Activated naive CD4-positive, alpha-beta T cell treated with anti-CD3 and anti-CD28 coated beads for 36 hours (primary cell): ENCODE measurements around the gene ISY1. TPM values are rescaled to one million over a fixed set of nuclear protein-coding genes. Genes with fewer than 3 reads are reported as not detected.
A peak's percentile ranks its signal among the peaks of the same experiment; 100 is the strongest.
"Not testable (repeated sequence)": the region's sequence is repeated elsewhere in the genome, so short reads cannot be mapped to it uniquely, and the experiment has no call there.

ENCODE experiments used
- CTCF ChIA-PET: fragments of 350-600 bp; sonication (Branson Sonifier 250); formaldehyde crosslinking; loops from one replicate; lab custom pipeline; 2021; ENCODE audit warnings: antibody characterized with exemption; lab: Charles Lee
- DNase-seq: peaks from one replicate; pipeline ENCODE4 v3.0.0-alpha.2; 2020
- H3K27ac Mint-ChIP-seq: one replicate; pipeline ENCODE4 v1.8.0; 2021; ENCODE audit warnings: mild to moderate bottlenecking, mixed read lengths
- H3K27me3 Mint-ChIP-seq: one replicate; pipeline ENCODE4 v1.8.0; 2021; ENCODE audit warnings: low read depth, mixed read lengths
- H3K36me3 Mint-ChIP-seq: one replicate; pipeline ENCODE4 v1.8.0; 2021; ENCODE audit warnings: low read depth, mixed read lengths
- H3K4me1 Mint-ChIP-seq: one replicate; pipeline ENCODE4 v1.8.0; 2021; ENCODE audit warnings: low read depth, mixed read lengths
- H3K4me3 Mint-ChIP-seq: one replicate; pipeline ENCODE4 v1.8.0; 2021; ENCODE audit warnings: mild to moderate bottlenecking, moderate library complexity, mixed read lengths
- H3K9me3 Mint-ChIP-seq: one replicate; pipeline ENCODE4 v1.8.0; 2021; ENCODE audit warnings: mixed read lengths
- intact Hi-C: fragments of 100-400 bp; cut with micrococcal nuclease; formaldehyde crosslinking; loops from one replicate; pipeline ENCODE4 v1.15.1; 2023
- total RNA-seq, 2 experiments: library from RNA; stranded (reverse); gene quantifications; one replicate each; pipeline ENCODE4 v1.2.3, GENCODE V29; 2021

The ISY1 gene
- total RNA-seq, 2 experiments from 2014 or later, result 56.8 to 65.4 TPM

DNA sequence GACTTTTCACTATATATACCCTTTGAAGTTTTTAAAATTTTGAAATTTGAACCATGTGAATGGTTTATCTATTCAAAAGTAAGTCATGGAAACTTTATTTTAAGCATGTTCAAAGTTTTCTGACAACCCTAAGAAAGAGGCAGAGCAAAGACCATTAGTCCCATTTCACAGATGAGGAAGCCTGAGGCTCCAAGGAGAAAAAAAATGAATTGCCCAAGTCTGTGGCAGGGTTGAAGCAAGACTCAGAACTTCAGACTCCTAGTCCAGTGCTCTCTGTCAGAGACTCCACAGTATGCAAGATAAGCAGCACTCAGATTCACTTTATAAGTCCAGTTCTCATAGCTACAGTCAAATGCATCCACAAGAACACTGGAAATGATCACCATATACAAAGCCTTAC, 43.7 kb downstream of the ISY1 start:
- DNase-seq, result no peak
- no peaks in the 10 kb centered on the region for H3K27me3 Mint-ChIP-seq
- peaks cover 62% of the 10 kb centered on the region for H3K4me1 Mint-ChIP-seq
- intact Hi-C loops, result loop anchor here (10.0 kb wide), 2 partner anchors 308 to 1442 kb away; partner anchors contain the start of genes ABTB1 and EFCAB12
- peaks cover 64% of the 10 kb centered on the region for H3K36me3 Mint-ChIP-seq
- H3K9me3 Mint-ChIP-seq, result no peaks in the 10 kb centered on the region
- peak overlapping the region; percentile 99 for H3K27ac Mint-ChIP-seq
- H3K4me3 Mint-ChIP-seq, result peak overlapping the region; percentile 94
- CTCF ChIA-PET, result interaction anchor here (0.5 to 8.7 kb wide), 6 partner anchors 9 to 146 kb away, joined by 3 to 63 read pairs (median 5); no protein-coding TSS in a partner anchor

DNA sequence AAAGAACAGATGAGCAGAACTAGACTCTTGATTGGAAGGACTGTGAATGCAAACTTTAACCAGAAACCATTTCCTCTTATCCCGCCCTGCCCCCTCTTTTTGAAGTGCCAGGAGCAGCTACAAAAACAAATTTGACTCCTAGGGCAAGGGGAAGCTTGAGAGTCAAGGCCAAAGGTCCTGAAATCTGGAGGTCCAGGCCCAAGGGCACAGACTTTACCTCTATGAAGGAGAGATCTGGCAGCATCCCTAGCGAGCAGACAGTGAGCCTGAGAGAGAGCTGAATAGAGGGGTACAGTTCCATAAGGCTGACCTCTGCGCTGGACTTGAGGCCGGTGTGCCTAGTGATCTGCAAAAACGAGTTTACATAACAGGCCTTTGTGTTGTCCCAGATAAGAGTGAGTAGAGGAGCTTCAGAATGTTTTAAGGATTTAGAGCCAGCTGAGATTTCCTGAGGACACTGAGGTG, 44.3 kb downstream of the ISY1 start:
- peak; percentile 75 for DNase-seq
- Mint-ChIP-seq H3K27me3 (no peaks in the 10 kb centered on the region), H3K36me3 (peaks cover 64% of the 10 kb centered on the region), H3K27ac (peak overlapping the region; percentile 98), H3K9me3 (no peaks in the 10 kb centered on the region), H3K4me1 (peaks cover 64% of the 10 kb centered on the region), H3K4me3 (peak overlapping the region; percentile 76)
- intact Hi-C loops, result loop anchor here (10.0 kb wide), 2 partner anchors 308 to 1442 kb away; partner anchors contain the start of genes ABTB1 and EFCAB12
- CTCF ChIA-PET, result interaction anchor here (0.6 to 8.7 kb wide), 5 partner anchors 62 to 146 kb away, joined by 3 to 63 read pairs (median 4); no protein-coding TSS in a partner anchor

DNA sequence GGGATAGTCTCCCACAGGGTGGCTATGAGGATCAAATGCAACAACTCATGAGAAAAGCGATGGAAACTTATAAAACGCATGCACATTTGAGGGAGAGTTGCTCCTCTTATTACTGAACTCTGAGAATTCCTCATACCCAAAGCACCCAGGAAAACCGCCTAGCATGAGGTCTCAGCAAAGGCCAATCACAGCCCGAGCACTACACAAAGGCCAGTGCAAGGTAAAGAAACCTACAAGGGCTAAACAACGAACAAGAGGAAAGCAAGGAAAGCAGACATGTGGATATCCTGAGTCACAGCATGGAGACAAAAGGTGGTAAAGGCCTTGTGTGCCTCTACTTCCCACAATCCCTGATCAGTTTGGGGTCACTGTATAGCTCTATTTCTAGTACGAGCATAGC, 46.4 kb downstream of the ISY1 start:
- intact Hi-C loops, result loop anchor here (5.0 to 10.0 kb wide), 3 partner anchors 237 to 1440 kb away; partner anchors contain the start of genes ABTB1, ACAD9 and EFCAB12
- CTCF ChIA-PET, result interaction anchor here (0.6 to 2.3 kb wide), 5 partner anchors 10 to 137 kb away, joined by 3 to 5 read pairs (median 3); no protein-coding TSS in a partner anchor
- Mint-ChIP-seq H3K9me3 (no peaks in the 10 kb centered on the region), H3K36me3 (peaks cover 73% of the 10 kb centered on the region), H3K27me3 (no peaks in the 10 kb centered on the region), H3K4me1 (peaks cover 81% of the 10 kb centered on the region), H3K4me3 (peak overlapping the region; percentile 9), H3K27ac (peak overlapping the region; percentile 96)
- DNase-seq, result no peak

DNA sequence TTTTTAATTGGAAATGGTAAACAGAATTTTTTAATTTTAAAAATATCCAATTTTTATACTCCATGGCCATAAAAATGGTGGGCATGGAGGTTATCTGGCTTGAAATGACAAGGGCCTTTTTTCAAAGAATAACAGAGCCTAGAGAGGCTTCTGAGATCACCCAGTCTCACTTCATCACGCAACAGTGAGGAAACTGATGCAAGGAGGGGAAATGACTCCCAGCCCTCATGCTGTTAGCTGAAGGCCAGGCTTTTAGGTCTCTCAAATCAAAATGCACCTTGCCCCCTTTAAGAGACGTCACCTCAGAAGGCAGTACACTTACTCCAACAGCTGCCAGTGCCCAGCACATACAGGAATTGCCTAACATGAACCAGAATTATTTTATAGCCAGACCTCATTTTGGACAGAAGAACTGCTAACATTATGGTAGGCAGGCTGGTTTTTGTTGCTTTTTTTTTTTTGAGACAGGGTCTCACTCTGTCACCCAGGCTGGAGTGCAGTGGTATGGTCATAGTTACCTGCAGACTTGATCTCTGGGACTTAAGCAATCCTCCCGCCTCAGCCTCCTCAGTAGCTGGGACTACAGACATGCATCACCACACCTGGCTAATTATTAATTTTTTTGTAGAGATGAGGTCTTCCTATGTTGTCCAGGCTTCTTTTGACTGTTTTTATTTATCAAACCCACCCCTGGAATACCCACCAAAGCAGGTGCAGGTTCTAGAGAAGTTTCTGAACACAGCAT, 48.4 kb downstream of the ISY1 start:
- intact Hi-C loops, result loop anchor here (1.0 to 10.0 kb wide), 6 partner anchors 8 to 1438 kb away; partner anchors contain the start of genes ABTB1, ACAD9, EFCAB12 and ISY1
- H3K27ac Mint-ChIP-seq, result peak overlapping the region; percentile 96
- peaks cover 73% of the 10 kb centered on the region for H3K36me3 Mint-ChIP-seq
- H3K9me3 Mint-ChIP-seq, result no peaks in the 10 kb centered on the region
- CTCF ChIA-PET, result no interaction called here
- DNase-seq, result peak; percentile 93
- H3K4me1 Mint-ChIP-seq, result peaks cover 84% of the 10 kb centered on the region
- peak overlapping the region; percentile 68 for H3K4me3 Mint-ChIP-seq
- H3K27me3 Mint-ChIP-seq, result no peaks in the 10 kb centered on the region

DNA sequence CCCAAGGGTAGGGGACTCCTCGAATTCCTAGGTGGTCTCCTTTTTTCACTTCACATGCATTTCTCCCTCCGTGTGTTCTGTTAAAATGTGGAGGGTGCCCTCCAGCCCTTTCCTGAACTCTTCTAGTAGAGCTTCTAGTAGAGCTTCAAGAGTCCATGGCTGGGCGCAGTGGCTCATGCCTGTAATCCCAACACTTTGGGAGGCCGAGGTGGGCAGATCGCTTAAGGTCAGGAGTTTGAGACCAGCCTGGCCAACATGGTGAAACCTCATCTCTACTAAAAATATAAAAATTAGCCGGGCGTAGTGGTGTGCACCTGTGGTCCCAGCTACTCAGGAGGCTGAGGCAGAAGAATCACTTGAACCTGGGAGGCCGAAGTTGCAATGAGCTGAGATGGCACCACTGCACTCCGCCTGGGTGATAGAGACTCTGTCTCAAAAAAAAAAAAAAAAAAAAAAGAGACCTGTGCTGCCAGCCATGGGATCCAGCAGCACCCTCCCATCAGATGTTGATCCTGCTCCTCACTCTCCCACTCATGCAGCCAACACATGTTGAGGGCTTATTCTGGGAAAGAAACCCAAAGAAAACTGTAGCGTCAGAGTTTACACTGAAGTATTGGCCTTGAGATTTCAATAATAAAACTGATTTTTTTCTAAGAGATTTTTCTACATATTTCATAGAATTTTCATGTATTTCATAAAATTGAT, 49.6 kb downstream of the ISY1 start:
- peaks cover 63% of the 10 kb centered on the region for H3K36me3 Mint-ChIP-seq
- H3K27ac Mint-ChIP-seq, result peak overlapping the region; percentile 96
- not testable (repeated sequence) for H3K27me3 Mint-ChIP-seq, H3K9me3 Mint-ChIP-seq, H3K4me3 Mint-ChIP-seq, DNase-seq
- CTCF ChIA-PET, result interaction anchor here (1.1 to 1.8 kb wide), 3 partner anchors 8 to 57 kb away, joined by 3 to 4 read pairs (median 3); no protein-coding TSS in a partner anchor
- peaks cover 85% of the 10 kb centered on the region for H3K4me1 Mint-ChIP-seq
- intact Hi-C loops, result loop anchor here (5.0 to 10.0 kb wide), 3 partner anchors 234 to 1436 kb away; partner anchors contain the start of genes ABTB1, ACAD9 and EFCAB12

DNA sequence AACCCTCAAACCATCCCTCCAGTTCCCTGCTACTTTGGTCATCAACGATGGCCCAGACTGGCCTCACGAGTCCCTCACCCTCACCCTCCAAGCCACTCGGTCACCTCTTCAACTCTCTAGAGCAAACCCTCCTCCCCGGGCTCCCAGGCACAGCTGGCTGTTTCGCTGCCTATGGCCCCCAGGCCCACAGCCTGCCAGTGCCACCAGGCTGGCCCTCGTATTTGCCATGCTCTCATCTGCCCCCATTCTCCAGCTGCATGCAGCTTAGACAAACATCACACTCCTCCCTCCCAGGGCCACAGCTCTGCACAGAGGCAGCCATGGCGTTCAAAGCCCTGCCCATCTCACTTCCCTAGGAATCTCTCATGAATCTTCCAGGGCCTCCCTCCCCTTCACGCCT, 53.1 kb downstream of the ISY1 start:
- peaks cover 44% of the 10 kb centered on the region for H3K36me3 Mint-ChIP-seq
- no peaks in the 10 kb centered on the region for H3K9me3 Mint-ChIP-seq
- no peaks in the 10 kb centered on the region for H3K27me3 Mint-ChIP-seq
- intact Hi-C loops, result no loop called here
- no peak for DNase-seq
- no peak overlapping the region for H3K4me3 Mint-ChIP-seq
- CTCF ChIA-PET, result interaction anchor here (0.5 to 2.3 kb wide), 3 partner anchors 9 to 138 kb away, joined by 3 to 12 read pairs (median 4); no protein-coding TSS in a partner anchor
- H3K27ac Mint-ChIP-seq, result peak overlapping the region; percentile 56
- H3K4me1 Mint-ChIP-seq, result peaks cover 86% of the 10 kb centered on the region

DNA sequence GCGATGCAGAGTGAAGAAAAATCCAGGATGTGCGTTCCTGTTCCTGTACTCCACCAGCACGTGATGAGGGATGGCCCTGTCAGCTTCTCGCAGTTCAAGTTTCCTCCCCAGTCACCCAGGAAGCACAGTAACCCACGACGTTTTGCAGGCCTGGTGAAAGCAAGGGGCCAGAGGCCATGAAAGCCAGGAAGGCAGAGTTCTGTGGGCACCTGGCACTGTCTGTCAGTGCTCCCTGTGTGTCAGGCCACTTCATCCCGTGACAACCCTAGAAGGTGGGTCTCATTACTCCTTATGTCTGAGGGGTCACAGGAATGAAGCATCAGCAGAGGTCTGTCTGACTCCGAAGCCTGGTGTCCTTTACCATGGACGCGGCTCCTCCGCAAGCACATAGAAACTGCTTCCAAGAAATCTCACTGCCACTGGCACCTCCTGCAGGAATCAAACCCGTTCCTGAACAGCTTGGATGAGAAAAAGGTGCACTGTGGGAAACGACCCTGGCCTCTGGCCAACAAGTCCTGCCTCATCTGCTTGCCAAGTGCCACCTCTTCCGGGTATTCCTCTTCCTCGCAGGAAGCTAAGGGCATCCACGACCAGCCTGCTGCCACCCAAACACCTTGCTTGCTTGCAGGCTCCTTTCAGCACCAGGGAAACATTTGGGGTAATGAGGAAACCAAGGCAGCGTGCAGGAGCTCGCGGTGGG, 53.8 kb downstream of the ISY1 start:
- Mint-ChIP-seq H3K27me3 (no peaks in the 10 kb centered on the region), H3K4me3 (no peak overlapping the region), H3K9me3 (no peaks in the 10 kb centered on the region), H3K36me3 (peaks cover 41% of the 10 kb centered on the region), H3K27ac (peak overlapping the region; percentile 59), H3K4me1 (peaks cover 86% of the 10 kb centered on the region)
- CTCF ChIA-PET, result interaction anchor here (1.0 to 2.3 kb wide), 4 partner anchors 12 to 176 kb away, joined by 3 to 12 read pairs (median 4); no protein-coding TSS in a partner anchor
- intact Hi-C loops, result no loop called here
- DNase-seq, result no peak

DNA sequence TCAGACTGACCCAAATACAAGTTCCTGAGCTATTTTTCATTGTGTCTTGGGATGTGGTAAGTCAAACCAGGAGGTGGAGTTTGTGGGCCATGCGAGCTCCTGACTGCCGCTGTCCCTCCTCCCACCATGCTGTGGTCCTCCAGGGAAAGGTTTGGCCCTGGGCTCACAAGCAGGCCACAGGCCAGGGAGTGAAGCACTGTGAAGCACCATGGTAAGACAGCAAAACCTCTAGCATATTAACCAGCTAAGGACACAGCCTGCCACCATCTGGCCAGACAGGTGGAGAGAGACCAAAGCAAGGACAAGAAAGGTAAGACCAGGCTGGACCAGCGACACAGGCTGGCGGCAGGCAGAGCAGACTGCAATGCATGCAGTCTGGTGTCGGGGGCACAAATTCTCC, 54.5 kb downstream of the ISY1 start:
- Mint-ChIP-seq H3K4me3 (no peak overlapping the region), H3K27ac (peak overlapping the region; percentile 59), H3K27me3 (no peaks in the 10 kb centered on the region), H3K36me3 (peaks cover 39% of the 10 kb centered on the region), H3K4me1 (peaks cover 86% of the 10 kb centered on the region), H3K9me3 (no peaks in the 10 kb centered on the region)
- intact Hi-C loops, result no loop called here
- CTCF ChIA-PET, result interaction anchor here (0.7 to 1.4 kb wide), 4 partner anchors 18 to 176 kb away, joined by 3 to 4 read pairs (median 3); no protein-coding TSS in a partner anchor
- DNase-seq, result no peak

DNA sequence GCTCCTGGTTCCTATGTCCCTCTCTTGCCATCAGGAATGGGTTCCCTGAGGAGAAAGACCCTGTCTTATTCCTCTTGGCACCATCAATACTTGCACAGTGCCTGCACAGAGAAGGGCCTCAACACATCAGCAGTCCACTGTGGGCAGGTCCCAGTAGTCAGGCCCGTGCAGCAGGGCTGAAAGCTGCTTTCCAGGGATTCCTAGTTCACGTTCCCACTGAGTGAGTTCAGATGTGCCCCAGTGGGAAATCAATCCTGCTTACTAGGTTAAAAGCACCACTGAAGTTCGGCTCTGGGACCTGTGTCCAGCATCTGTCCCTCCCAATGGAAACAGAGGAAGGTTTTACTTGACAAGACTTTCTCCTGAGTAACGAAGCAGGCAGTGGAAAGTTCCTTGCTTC, 55.0 kb downstream of the ISY1 start:
- H3K27ac Mint-ChIP-seq, result no peak overlapping the region
- DNase-seq, result no peak
- H3K4me1 Mint-ChIP-seq, result peaks cover 85% of the 10 kb centered on the region
- H3K36me3 Mint-ChIP-seq, result peaks cover 34% of the 10 kb centered on the region
- H3K4me3 Mint-ChIP-seq, result no peak overlapping the region
- H3K27me3 Mint-ChIP-seq, result no peaks in the 10 kb centered on the region
- H3K9me3 Mint-ChIP-seq, result no peaks in the 10 kb centered on the region
- intact Hi-C loops, result no loop called here
- CTCF ChIA-PET, result interaction anchor here (0.7 to 1.4 kb wide), 4 partner anchors 18 to 177 kb away, joined by 3 to 4 read pairs (median 3); no protein-coding TSS in a partner anchor

DNA sequence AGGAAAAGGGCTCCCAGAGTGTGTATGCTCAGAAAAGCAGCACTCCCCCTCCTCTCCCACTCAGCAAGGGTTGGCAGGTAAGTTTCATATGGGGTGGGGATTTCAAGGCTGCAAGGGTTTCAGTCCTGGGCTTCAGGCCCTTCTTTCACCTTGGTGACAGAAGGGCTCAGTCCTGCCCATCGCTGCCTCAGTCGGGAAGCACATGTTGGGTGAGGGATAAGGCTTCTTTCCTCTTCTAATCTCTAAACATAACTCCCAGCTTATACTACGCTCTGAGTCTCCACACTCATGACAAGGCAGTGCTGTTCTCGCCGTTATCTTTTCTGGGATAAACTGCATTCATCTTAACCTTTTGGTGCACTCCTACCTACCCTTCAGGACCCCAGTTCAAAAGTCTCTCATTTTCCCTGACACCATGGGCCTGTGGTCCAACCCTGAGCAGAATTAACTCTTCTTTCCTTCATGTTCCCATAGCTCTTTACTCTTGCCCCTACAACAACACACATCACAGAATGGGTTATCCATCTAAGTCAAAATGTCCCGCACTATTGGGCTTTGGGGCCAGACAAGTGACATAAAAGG, 56.3 kb downstream of the ISY1 start:
- H3K27me3 Mint-ChIP-seq, result no peaks in the 10 kb centered on the region
- no peaks in the 10 kb centered on the region for H3K9me3 Mint-ChIP-seq
- no peak for DNase-seq
- peaks cover 31% of the 10 kb centered on the region for H3K36me3 Mint-ChIP-seq
- H3K27ac Mint-ChIP-seq, result peak overlapping the region; percentile 69
- CTCF ChIA-PET, result interaction anchor here (0.5 to 1.2 kb wide), 3 partner anchors 10 to 134 kb away, joined by 4 to 5 read pairs (median 4); no protein-coding TSS in a partner anchor
- intact Hi-C loops, result no loop called here
- H3K4me3 Mint-ChIP-seq, result no peak overlapping the region
- peaks cover 85% of the 10 kb centered on the region for H3K4me1 Mint-ChIP-seq

DNA sequence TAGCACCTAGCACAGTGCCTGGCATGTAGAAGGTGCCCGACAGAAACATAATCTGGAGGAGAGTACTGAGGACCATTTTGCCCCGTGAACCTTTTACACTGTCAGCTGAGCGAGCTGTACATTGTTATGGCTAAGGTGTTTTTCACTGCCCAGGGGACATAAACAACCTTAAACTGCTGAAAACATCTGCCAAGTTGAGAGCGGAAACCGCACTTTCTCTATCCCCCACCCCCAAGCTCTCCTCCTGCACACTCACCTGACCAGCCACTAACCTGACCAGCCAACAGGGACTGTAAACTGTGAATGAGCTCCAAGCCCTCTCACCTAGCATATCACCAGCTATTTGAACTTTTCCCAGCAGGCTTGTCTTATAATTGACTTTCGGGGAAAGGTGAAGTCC, 56.8 kb downstream of the ISY1 start:
- Mint-ChIP-seq H3K9me3 (no peaks in the 10 kb centered on the region), H3K4me1 (peaks cover 88% of the 10 kb centered on the region), H3K4me3 (no peak overlapping the region), H3K27ac (peak overlapping the region; percentile 69), H3K36me3 (peaks cover 30% of the 10 kb centered on the region), H3K27me3 (no peaks in the 10 kb centered on the region)
- DNase-seq, result no peak
- CTCF ChIA-PET, result interaction anchor here (0.6 to 1.2 kb wide), 4 partner anchors 10 to 133 kb away, joined by 3 to 5 read pairs (median 4); no protein-coding TSS in a partner anchor
- intact Hi-C loops, result no loop called here
